Urinary bladder (tissue), 4 donors: ENCODE data around the gene UBE2D3. TPM values are rescaled to one million over a fixed set of nuclear protein-coding genes. Genes with fewer than 3 reads are reported as not detected.
A peak's percentile ranks its signal among the peaks of the same experiment; 100 is the strongest.

ENCODE experiments used
- DNase-seq: peaks from one replicate; pipeline ENCODE4 v3.0.0-alpha.2; 2015; ENCODE audit errors: extremely low spot score
- H3K27ac ChIP-seq: one replicate; pipeline ENCODE4 v1.5.1; 2013; ENCODE audit warnings: low read depth, mild to moderate bottlenecking, moderate library complexity
- H3K36me3 ChIP-seq: one replicate; pipeline ENCODE4 v1.6.1; 2013; ENCODE audit warnings: mild to moderate bottlenecking, moderate library complexity; ENCODE audit not compliant: insufficient read depth
- H3K4me1 ChIP-seq: one replicate; pipeline ENCODE4 v1.6.1; 2013; ENCODE audit warnings: mild to moderate bottlenecking, moderate library complexity; ENCODE audit not compliant: insufficient read depth
- H3K4me3 ChIP-seq: one replicate; pipeline ENCODE4 v1.5.1; 2013; ENCODE audit warnings: low read depth, low read length
- WGBS: extraction: QIAGEN DNeasy Blood & Tissue Kit; methylation state at CpG from one replicate; pipeline ENCODE4 v1.1.7; 2013; 5-methylcytosine and 5-hydroxymethylcytosine counted together
- polyA plus RNA-seq: library from polyadenylated mRNA; stranded (reverse); fragments of 200-250 nt; gene quantifications from one replicate; pipeline ENCODE4 v1.2.3, GENCODE V29; 2013
- total RNA-seq: library from RNA; depleted of rRNA; stranded (reverse); fragments of >200 nt; gene quantifications from one replicate; pipeline ENCODE4 v1.2.3, GENCODE V29; 2014
- donor health status: healthy with polysubstance abuse.
- donor health status: healthy.

The UBE2D3 gene
- total and polyA plus RNA-seq, 2 donors = 220 to 285 TPM

- Histone ChIP-seq H3K4me1 (no peaks in the 10 kb centered on the region), H3K27ac (no peak overlapping the region), H3K36me3 (no peaks in the 10 kb centered on the region), H3K4me3 (no peak overlapping the region)
- 86% methylated on average over 3 of the region's 3 CpGs for WGBS
- DNase-seq = no peak
Observed at GRCh38 chr4:102849579-102850104, 22.3 kb upstream of the UBE2D3 start.

DNA sequence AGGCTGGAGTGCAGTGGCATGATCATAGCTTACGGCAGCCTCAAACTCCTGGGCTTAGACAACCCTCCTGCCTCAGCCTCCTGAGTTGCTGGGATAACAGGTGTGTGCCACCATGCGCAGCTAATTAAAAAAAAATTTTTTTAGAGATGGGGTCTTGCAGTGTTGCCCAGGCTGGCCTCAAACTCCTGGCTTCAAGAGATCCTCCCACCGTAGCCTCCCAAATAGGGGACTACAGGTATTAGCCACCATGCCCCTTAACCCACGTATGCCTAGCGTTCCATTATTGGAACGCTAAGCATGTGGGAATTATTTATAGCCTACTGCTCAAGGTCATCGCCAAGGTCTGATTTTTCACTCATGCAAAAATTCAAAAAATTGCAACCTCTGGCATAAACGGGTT is 20.3 kb upstream of the UBE2D3 start:
- no peaks in the 10 kb centered on the region for H3K4me1 ChIP-seq
- 97% methylated on average over 8 of the region's 8 CpGs for WGBS
- DNase-seq = no peak
- H3K4me3 ChIP-seq = no peak overlapping the region
- H3K27ac ChIP-seq = no peak overlapping the region
- no peaks in the 10 kb centered on the region for H3K36me3 ChIP-seq

GRCh38 chr4:102843938-102844337 is 16.6 kb upstream of the UBE2D3 start:
- Histone ChIP-seq H3K4me1 (no peaks in the 10 kb centered on the region), H3K36me3 (no peaks in the 10 kb centered on the region), H3K27ac (no peak overlapping the region), H3K4me3 (no peak overlapping the region)
- WGBS = 94% methylated on average over 1 of the region's 1 CpG
- DNase-seq = no peak

GRCh38 chr4:102843273-102843672 is 15.9 kb upstream of the UBE2D3 start:
- no peak for DNase-seq
- Histone ChIP-seq H3K27ac (no peak overlapping the region), H3K36me3 (no peaks in the 10 kb centered on the region), H3K4me3 (no peak overlapping the region), H3K4me1 (no peaks in the 10 kb centered on the region)

GRCh38 chr4:102842367-102842766 is 15.0 kb upstream of the UBE2D3 start:
- no peak for DNase-seq
- Histone ChIP-seq H3K4me1 (no peaks in the 10 kb centered on the region), H3K36me3 (no peaks in the 10 kb centered on the region), H3K27ac (no peak overlapping the region), H3K4me3 (no peak overlapping the region)
- 88% methylated on average over 3 of the region's 3 CpGs for WGBS

GRCh38 chr4:102836596-102836995 is 9.2 kb upstream of the UBE2D3 start:
- H3K27ac ChIP-seq = no peak overlapping the region
- no peak overlapping the region for H3K4me3 ChIP-seq
- DNase-seq = no peak
- no peaks in the 10 kb centered on the region for H3K4me1 ChIP-seq
- H3K36me3 ChIP-seq = no peaks in the 10 kb centered on the region
- WGBS = 98% methylated on average over 1 of the region's 1 CpG

- Histone ChIP-seq H3K27ac (no peak overlapping the region), H3K4me1 (no peaks in the 10 kb centered on the region), H3K4me3 (no peak overlapping the region), H3K36me3 (no peaks in the 10 kb centered on the region)
- WGBS = 90% methylated on average over 1 of the region's 1 CpG
- DNase-seq = no peak
Observed at GRCh38 chr4:102832667-102833066, 5.3 kb upstream of the UBE2D3 start.

GRCh38 chr4:102832105-102832504 is 4.8 kb upstream of the UBE2D3 start:
- Histone ChIP-seq H3K4me3 (no peak overlapping the region), H3K36me3 (no peaks in the 10 kb centered on the region), H3K4me1 (no peaks in the 10 kb centered on the region), H3K27ac (no peak overlapping the region)
- no peak for DNase-seq
- WGBS = 80% methylated on average over 4 of the region's 4 CpGs

GRCh38 chr4:102829803-102830202 is 2.5 kb upstream of the UBE2D3 start:
- H3K27ac ChIP-seq = no peak overlapping the region
- H3K36me3 ChIP-seq = no peaks in the 10 kb centered on the region
- H3K4me3 ChIP-seq = no peak overlapping the region
- H3K4me1 ChIP-seq = no peaks in the 10 kb centered on the region
- WGBS = 97% methylated on average over 7 of the region's 7 CpGs
- DNase-seq = no peak

GRCh38 chr4:102828497-102828808 is 1.1 kb upstream of the UBE2D3 start:
- Histone ChIP-seq H3K4me1 (no peaks in the 10 kb centered on the region), H3K27ac (peak overlapping the region; percentile 73), H3K4me3 (peak overlapping the region; percentile 77), H3K36me3 (no peaks in the 10 kb centered on the region)
- WGBS = 0% methylated on average over 4 of the region's 4 CpGs
- no peak for DNase-seq

DNA sequence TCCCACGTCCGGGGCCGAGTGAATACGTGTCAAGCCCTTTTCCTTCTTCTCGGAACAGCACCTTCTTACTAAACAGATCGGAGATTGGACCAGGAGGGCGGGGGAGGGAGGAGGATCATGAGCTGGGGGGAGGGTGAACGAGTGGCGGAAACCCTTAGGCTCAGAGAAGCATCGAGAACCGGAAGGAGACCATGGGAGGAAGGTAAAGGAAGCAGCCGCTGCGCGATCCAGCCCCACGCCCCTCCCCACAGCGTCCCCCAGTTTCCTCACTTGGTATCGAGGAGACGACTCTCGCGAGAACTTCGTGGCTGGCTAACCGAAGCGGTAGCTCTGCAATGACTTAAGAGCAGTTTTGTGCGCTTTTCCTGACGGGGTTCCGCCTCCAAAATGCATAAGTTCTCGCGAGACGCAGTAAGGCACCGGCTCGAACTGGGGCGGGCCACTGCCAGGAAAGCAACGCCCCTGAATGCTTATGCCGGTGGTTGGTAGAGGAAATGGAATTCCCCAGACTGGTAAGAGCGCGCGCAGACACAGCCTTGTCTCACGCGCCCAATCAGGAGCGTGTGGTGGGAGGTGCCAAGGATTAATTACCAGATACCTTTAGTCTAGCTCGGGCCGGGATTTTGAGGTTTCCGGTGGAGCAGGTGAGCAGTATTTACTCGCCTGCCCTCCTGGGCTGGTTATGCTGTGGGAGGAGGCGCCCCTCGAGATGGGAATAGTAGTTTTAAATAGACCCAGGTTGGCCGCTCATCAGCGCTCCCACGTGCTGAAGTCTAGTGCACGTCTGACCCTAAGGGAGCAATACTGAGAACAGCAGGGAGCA is 534 bp upstream of the UBE2D3 start:
- under 1% methylated on average over 50 of the region's 50 CpGs for WGBS
- Histone ChIP-seq H3K4me3 (peak overlapping the region; percentile 77), H3K4me1 (no peaks in the 10 kb centered on the region), H3K36me3 (no peaks in the 10 kb centered on the region), H3K27ac (peak overlapping the region; percentile 100)
- DNase-seq = peak; percentile 100

GRCh38 chr4:102826105-102826889 is 1.1 kb downstream of the UBE2D3 start:
- WGBS = 1% methylated on average over 38 of the region's 38 CpGs
- no peaks in the 10 kb centered on the region for H3K4me1 ChIP-seq

DNA sequence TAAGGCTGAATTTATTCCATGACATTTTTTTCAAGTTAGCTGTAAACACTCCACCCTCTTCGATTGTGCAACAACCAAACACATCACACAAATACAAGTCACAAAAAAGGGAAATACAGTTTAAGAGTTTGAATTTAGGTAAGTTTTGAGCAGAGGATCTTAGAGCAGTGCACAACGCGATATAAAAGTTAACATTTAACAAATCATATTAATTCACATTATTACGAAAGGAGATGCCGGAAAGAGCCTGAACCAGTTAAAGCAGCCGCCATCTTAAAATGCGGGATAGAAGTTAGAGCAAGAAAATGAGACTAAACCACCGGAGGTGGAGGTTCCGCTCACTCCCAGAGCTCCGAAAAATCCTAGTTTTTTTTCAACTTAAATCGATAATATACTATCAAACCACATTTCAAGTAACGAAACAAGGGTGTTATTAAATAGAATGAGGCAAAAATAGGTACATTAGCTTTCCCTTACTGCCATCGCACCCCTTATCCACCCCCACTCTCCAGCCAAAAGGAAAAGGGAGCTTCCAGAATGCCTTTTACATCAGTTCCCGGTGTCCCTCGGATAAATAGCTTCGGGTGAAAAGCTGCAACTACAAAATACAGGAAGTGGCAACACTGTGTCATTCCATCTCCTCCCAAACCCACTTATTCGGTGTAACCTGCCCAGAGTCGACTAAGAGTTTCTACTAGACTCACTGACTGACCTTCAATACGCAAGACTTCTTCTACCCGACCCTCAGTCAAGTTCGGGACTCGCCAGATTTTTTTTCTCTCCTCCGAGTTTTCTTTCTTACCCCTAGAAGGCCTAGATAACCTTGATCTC is 1.9 kb downstream of the UBE2D3 start:
- under 1% methylated on average over 23 of the region's 23 CpGs for WGBS
- peak; percentile 42 for DNase-seq
- H3K4me1 ChIP-seq = no peaks in the 10 kb centered on the region
- H3K4me3 ChIP-seq = peak overlapping the region; percentile 77
- H3K27ac ChIP-seq = peak overlapping the region; percentile 100
- no peaks in the 10 kb centered on the region for H3K36me3 ChIP-seq

More at GRCh38 chr4:102826105-102826889, 1.1 kb downstream of the UBE2D3 start:
- Histone ChIP-seq H3K4me3 (peak overlapping the region; percentile 77), H3K27ac (peak overlapping the region; percentile 100), H3K36me3 (no peaks in the 10 kb centered on the region)
- no peak for DNase-seq
